Right kidney (tissue), 1 donor: Measurements from ENCODE around the gene CDH10.
A peak's percentile ranks its signal among the peaks of the same experiment; 100 is the strongest.

Experiments
- DNase-seq: peaks from one replicate; pipeline ENCODE4 v3.0.0-alpha.2; 2016

CDH10 gene

DNA sequence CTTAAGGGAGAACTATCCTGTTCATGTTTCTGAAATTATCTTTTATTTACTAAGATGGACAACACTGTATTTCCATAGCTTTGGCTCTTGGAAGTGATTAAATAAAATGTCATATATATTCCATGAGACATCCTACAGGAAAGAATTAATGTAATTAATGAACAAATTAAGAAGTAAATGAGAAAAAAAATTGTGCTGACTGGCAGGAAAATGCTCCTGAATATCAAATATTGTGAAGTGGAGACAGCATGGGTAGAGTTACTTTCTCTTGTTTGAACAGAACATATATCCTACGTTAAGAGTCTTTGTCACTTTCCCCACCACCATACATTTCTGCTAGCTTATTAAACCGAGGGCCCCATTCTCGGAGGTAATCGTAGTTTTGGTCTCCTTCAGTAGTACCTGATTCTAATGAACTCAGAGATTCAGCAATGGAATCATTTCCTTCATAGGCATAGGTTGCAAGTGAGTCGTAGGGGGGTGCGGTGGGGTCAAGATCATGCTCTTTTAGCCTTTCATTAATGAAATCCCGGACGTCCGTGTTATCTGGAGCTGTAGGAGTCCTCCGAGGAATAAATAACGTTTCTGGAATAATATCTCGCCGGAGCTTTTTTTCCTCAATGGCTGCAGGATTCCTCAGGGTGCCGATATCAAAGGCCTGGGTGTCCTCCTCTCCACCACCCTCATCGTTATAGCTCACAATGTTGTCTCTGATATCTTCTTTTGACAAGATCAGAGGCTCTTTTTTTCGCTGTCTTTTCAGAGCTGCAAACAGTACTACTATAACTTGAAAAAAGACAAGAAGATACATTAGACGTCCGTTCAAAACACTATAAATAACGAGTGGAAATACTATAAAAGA lies 157.2 kb downstream of the CDH10 start:
- peak; percentile 10 for DNase-seq

- no peak for DNase-seq
Observed at GRCh38 chr5:24480952-24481351, 163.8 kb downstream of the CDH10 start.

- DNase-seq: no peak
Observed at GRCh38 chr5:24477958-24478357, 166.8 kb downstream of the CDH10 start.

DNA sequence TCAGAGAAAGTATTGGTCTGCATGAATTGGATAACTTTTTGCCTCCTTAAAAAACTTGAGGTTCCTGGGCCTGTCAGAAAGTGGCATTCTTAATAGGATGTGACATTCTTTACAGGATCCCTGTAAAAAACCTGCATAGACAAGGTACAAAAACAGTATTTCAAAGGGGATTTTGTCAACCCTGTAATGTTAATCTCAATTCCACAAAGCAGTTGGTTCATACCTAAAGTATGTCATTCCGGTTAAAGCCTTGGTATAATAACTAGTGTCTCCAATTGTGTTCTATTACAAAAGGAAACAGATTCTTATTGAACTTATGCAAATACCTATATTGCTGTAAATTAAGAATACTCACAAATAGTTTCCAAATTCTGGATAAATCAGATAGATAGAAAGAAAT lies 169.7 kb downstream of the CDH10 start:
- no peak for DNase-seq

- DNase-seq: no peak
Observed at GRCh38 chr5:24474685-24475084, 170.1 kb downstream of the CDH10 start.

DNA sequence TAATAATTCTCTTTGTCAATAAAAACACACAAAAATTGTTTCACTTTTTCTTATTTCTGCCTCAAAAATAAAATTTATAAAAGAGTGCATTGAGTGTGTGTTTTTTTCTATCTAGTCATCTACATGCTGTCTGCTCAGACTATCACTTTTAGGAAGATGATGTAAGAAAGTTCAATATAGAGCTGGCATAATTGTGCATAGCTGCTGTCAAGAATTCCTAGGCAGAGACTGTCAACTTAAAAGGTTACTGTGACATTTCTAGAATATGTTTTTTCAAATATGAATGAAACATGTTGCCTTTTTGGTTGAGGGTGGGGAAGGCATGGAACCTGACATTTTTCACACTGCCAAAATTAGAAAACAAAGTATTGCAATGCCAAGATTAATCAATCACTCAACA lies 172.3 kb downstream of the CDH10 start:
- DNase-seq: no peak

DNA sequence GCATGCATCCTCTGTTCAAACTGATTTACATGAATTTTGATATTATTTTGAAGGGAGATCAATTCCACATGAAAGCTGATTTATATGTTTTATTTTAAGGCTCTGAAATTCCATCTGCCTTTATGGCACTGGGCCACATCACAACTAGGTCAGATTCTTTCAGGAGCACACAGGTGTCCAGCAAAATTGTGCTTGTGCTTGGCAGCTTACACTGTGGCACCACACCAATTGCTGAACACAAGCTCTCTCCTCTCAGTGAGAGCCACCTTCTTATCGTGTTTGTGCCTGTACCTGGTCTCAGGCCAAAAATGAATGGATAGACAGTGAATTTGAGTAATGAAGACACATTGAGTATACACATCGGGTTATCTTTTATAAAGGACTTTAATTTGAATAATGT lies 200.4 kb downstream of the CDH10 start:
- no peak for DNase-seq

- no peak for DNase-seq
Observed at GRCh38 chr5:24439465-24439864, 205.3 kb downstream of the CDH10 start.
